GM12892 (cell line): ENCODE measurements around the gene NME9.

ENCODE experiments used
- POLR2A ChIP-seq: IDR thresholded peaks from 2 replicates; pipeline ENCODE4 v1.6.1; 2011; ENCODE audit warnings: low read depth, low read length, control low read depth
- POLR2AphosphoS5 ChIP-seq: IDR thresholded peaks from 2 replicates; pipeline ENCODE4 v1.6.1; 2011; ENCODE audit warnings: low read depth, low read length, control low read depth

GRCh38 chr3:138329127-138329983 lies at the start of gene NME9:
- TF ChIP-seq POLR2A (no peak), POLR2AphosphoS5 (no peak)
